GM12878 (cell line): ENCODE data around the gene PIGN. TPM values are rescaled to one million over a fixed set of nuclear protein-coding genes. Genes with fewer than 3 reads are reported as not detected.

Experiments used
- ATAC-seq: fragments of 200-7000 bp; cut with Tn5 transposase; 3 replicates; pipeline ENCODE4 v1.9.1; 2020; ENCODE audit warnings: mild to moderate bottlenecking, moderate library complexity
- BruUV-seq: library from RNA; stranded (reverse); fragments of 400-500 nt; replicated peaks from 2 replicates; lab custom pipeline; 2021; lab: Mats Ljungman, UMichigan
- CTCF ChIA-PET: fragments of 300-600 bp; sonication (Branson Sonifier 250); formaldehyde crosslinking; extraction: SDS; loops from one replicate; lab custom pipeline; 2021; ENCODE audit warnings: inconsistent platforms; lab: Yijun Ruan, JAX
- POLR2A ChIA-PET: fragments of 350-600 bp; formaldehyde crosslinking; extraction: SDS; loops from one replicate; lab custom pipeline; 2021; ENCODE audit warnings: inconsistent platforms; lab: Charles Lee
- RAD21 ChIA-PET: fragments of 300-600 bp; sonication (Branson Sonifier 250); formaldehyde crosslinking; loops from one replicate; lab custom pipeline; 2023; ENCODE audit warnings: antibody characterized with exemption; ENCODE audit not compliant: unreplicated experiment; lab: Charles Lee
- SMC1A ChIA-PET: fragments of 300-600 bp; sonication (Branson Sonifier 250); formaldehyde crosslinking; loops from one replicate; lab custom pipeline; 2023; ENCODE audit not compliant: unreplicated experiment, uncharacterized antibody; lab: Charles Lee
- DNase-seq: peaks from one replicate; pipeline ENCODE4 v3.0.0-alpha.2; 2011; ENCODE audit warnings: low read depth, low spot score
- FAIRE-seq: peaks from 3 replicates; lab custom pipeline; 2011; peaks lifted over from hg19 to GRCh38; lab: Jason Lieb, UNC
- H2AFZ ChIP-seq: 2 replicates; pipeline ENCODE4 v1.6.0; 2011; ENCODE audit warnings: low read depth, low read length, control low read depth; ENCODE audit not compliant: control insufficient read depth
- H3K27ac ChIP-seq: 2 replicates; pipeline ENCODE4 v1.5.1; 2011; ENCODE audit warnings: control low read depth; ENCODE audit not compliant: control insufficient read depth, insufficient read depth
- H3K27me3 ChIP-seq, 2 experiments: replicated peaks in 1 of 2; 2 replicates each; pipeline versions ENCODE4 v1.6.0 to v1.6.1; 2011; ENCODE audit warnings: low read length in 1 of 2; ENCODE audit not compliant: control insufficient read depth in 2 of 2, insufficient read depth in 2 of 2
- H3K36me3 ChIP-seq, 2 experiments: 2 replicates each; pipeline ENCODE4 v1.5.1; 2011; ENCODE audit warnings: low read length in 1 of 2; ENCODE audit not compliant: control insufficient read depth in 2 of 2, insufficient read depth in 2 of 2
- H3K4me1 ChIP-seq: 2 replicates; pipeline ENCODE4 v1.6.1; 2011; ENCODE audit warnings: mild to moderate bottlenecking, low read length, moderate library complexity, mixed read lengths; ENCODE audit not compliant: control insufficient read depth, insufficient read depth
- H3K4me2 ChIP-seq: 2 replicates; pipeline ENCODE4 v1.6.0; 2011; ENCODE audit warnings: control low read depth; ENCODE audit not compliant: control insufficient read depth, insufficient read depth
- H3K4me3 ChIP-seq: fragments of 200-600 bp; sonication (generic); 2 replicates; pipeline ENCODE4 v1.5.1; 2016
- H3K79me2 ChIP-seq: 2 replicates; pipeline ENCODE4 v1.6.0; 2011; ENCODE audit warnings: low read length; ENCODE audit not compliant: control insufficient read depth, insufficient read depth
- H3K9ac ChIP-seq: 2 replicates; pipeline ENCODE4 v1.8.0; 2011; ENCODE audit warnings: low read length, control low read depth, mixed read lengths; ENCODE audit not compliant: control insufficient read depth, insufficient read depth
- H3K9me3 ChIP-seq: replicated peaks from 3 replicates; pipeline ENCODE4 v1.5.1; 2011; ENCODE audit warnings: mild to moderate bottlenecking, low read length; ENCODE audit not compliant: control insufficient read depth, insufficient read depth
- H4K20me1 ChIP-seq: 2 replicates; pipeline ENCODE4 v1.6.0; 2011; ENCODE audit not compliant: control insufficient read depth, insufficient read depth
- CBX3 ChIP-seq: fragments of 200-600 bp; sonication (generic); IDR thresholded peaks from 2 replicates; pipeline ENCODE4 v1.6.1; 2016; ENCODE audit warnings: low read depth, borderline replicate concordance
- CHD2 ChIP-seq: IDR thresholded peaks from 2 replicates; pipeline ENCODE4 v1.6.1; 2011; ENCODE audit warnings: low read depth, low read length, improper control_type of control experiment, borderline replicate concordance
- HCFC1 ChIP-seq: fragments of 150-350 bp; IDR thresholded peaks from 2 replicates; pipeline ENCODE4 v1.6.1; 2014; ENCODE audit warnings: low read length
- IKZF2 ChIP-seq, 2 experiments: fragments of 450-650 bp; IDR thresholded peaks; 2 replicates each; pipeline ENCODE4 v1.6.1; 2017; ENCODE audit warnings: mild to moderate bottlenecking in 2 of 2, moderate library complexity in 2 of 2
- KDM1A ChIP-seq: fragments of 200-600 bp; sonication (generic); IDR thresholded peaks from 2 replicates; pipeline ENCODE4 v1.6.1; 2016; ENCODE audit warnings: borderline replicate concordance
- NFYA ChIP-seq: IDR thresholded peaks from 2 replicates; pipeline ENCODE4 v1.6.1; 2011; ENCODE audit warnings: low read depth, mild to moderate bottlenecking, low read length, improper control_type of control experiment, borderline replicate concordance
- PAX5 ChIP-seq: IDR thresholded peaks from 2 replicates; pipeline ENCODE4 v1.6.1; 2011; ENCODE audit warnings: low read depth, low read length, borderline replicate concordance
- POLR2AphosphoS5 ChIP-seq: IDR thresholded peaks from 2 replicates; pipeline ENCODE4 v1.6.1; 2011; ENCODE audit warnings: mild to moderate bottlenecking, low read length, inconsistent platforms
- RFX5 ChIP-seq: IDR thresholded peaks from 2 replicates; pipeline ENCODE4 v1.6.1; 2011; ENCODE audit warnings: low read depth, low read length, improper control_type of control experiment
- SUPT20H ChIP-seq: IDR thresholded peaks from 2 replicates; pipeline ENCODE4 v1.6.1; 2011; ENCODE audit warnings: low read depth, mild to moderate bottlenecking, low read length, moderate library complexity, borderline replicate concordance; ENCODE audit not compliant: control insufficient read depth
- TAF1 ChIP-seq: IDR thresholded peaks from 2 replicates; pipeline ENCODE4 v1.6.1; 2011; ENCODE audit warnings: mild to moderate bottlenecking, low read depth, low read length, borderline replicate concordance
- ZBED1 ChIP-seq: IDR thresholded peaks from 2 replicates; pipeline ENCODE4 v1.6.1; 2016; ENCODE audit warnings: borderline replicate concordance
- ZNF274 ChIP-seq: IDR thresholded peaks from one replicate; pipeline ENCODE4 v1.8.0; 2011; ENCODE audit not compliant: insufficient read length, insufficient read depth
- WGBS: methylation state at CpG from one replicate; pipeline ENCODE4 v1.1.6; 2016; ENCODE audit warnings: low lambda C conversion rate; ENCODE audit not compliant: insufficient replicate concordance, insufficient coverage; ENCODE audit errors: missing lambda C conversion rate; 5-methylcytosine and 5-hydroxymethylcytosine counted together
- in situ Hi-C: fragments of 300-500 bp; cut with MboI; formaldehyde crosslinking; loops from 9 replicates; pipeline ENCODE4 v1.14.3; 2018; ENCODE audit warnings: mixed read lengths
- intact Hi-C: fragments of 100-400 bp; cut with micrococcal nuclease; formaldehyde crosslinking; loops from one replicate; pipeline ENCODE4 v1.14.2; 2022; ENCODE audit not compliant: unreplicated experiment
- polyA plus RNA-seq, 11 experiments: library from polyadenylated mRNA; depleted of rRNA in 4 of 11; unstranded in 6 of 11; stranded (reverse) in 5 of 11; fragments of >200 nt; fragmentation: Nextera tagmentation in 4 of 11; fragmentation: Illumina TruSeq in 1 of 11; extraction: Ambion mirVana in 4 of 11; extraction: Trizol in 1 of 11; gene quantifications; 1 replicate in 1 of 11; 2 replicates in 10 of 11; pipeline versions ENCODE4 v1.2.1 to v1.2.3, GENCODE V29; 2011 to 2016; ENCODE audit warnings: inconsistent platforms in 2 of 11, missing spikeins in 2 of 11, low read depth in 1 of 11
- total RNA-seq, 4 experiments: library from RNA; depleted of rRNA in 3 of 4; stranded (reverse); fragments of >200 nt in 3 of 4; fragmentation: Illumina TruSeq in 1 of 4; extraction: Trizol in 1 of 4; gene quantifications; 2 replicates each; pipeline versions ENCODE4 v1.2.1 to v1.2.3, GENCODE V29; 2013 to 2021
- TF ChIP-seq, protein P1 (sequence below): fragments of 450-650 bp; IDR thresholded peaks from 2 replicates; pipeline ENCODE4 v1.6.1; 2017; ENCODE audit warnings: mild to moderate bottlenecking, moderate library complexity
- TF ChIP-seq, protein P2 (sequence below): fragments of 150-350 bp; IDR thresholded peaks from 2 replicates; pipeline ENCODE4 v1.6.1; 2016; ENCODE audit warnings: low read depth, low read length
- TF ChIP-seq, protein P3 (sequence below): IDR thresholded peaks from 2 replicates; pipeline ENCODE4 v1.6.1; 2012; ENCODE audit warnings: mild to moderate bottlenecking, low read depth, low read length

The PIGN gene
- total and polyA plus RNA-seq, 10 of the 15 experiments (the other 5 are each of a cell fraction or from before 2014, with no cell fraction given): 6.9 to 25.4 (median 18.7) TPM

DNA sequence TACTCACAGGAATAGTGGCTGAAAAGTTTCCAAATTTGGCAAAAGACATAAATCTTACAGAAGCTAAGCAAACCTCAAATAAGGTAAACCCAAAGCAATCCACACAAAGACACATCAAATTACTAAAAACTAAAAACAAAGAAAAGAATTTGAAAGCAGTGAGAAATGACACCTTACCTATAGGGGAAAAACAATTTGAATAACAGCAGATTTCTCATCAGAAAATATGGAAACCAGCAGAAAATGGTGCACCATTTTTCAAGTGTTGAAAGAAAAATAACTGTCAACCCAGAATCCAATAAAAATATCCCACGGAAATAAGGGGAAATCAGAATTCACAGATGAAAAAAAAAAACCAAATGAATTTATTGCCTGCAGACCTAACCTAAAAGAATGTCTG, 138.6 kb downstream of the PIGN start:
- no peaks in the 10 kb centered on the region for H4K20me1 ChIP-seq
- CTCF ChIA-PET: no interaction called here
- no peak overlapping the region for H3K4me3 ChIP-seq
- H3K4me1 ChIP-seq: no peaks in the 10 kb centered on the region
- BruUV-seq: no TSS peak
- no peaks in the 10 kb centered on the region for H3K79me2 ChIP-seq
- 94% methylated on average over 1 of the region's 1 CpG for WGBS
- TF ChIP-seq POLR2AphosphoS5 (no peak), NFYA (no peak), ZNF274 (no peak), RFX5 (no peak), CBX3 (no peak), TAF1 (no peak), ZBED1 (no peak), CHD2 (no peak), KDM1A (no peak), SUPT20H (no peak), PAX5 (no peak), IKZF2 (IDR thresholded peaks at IDR 0.05) (no peak), HCFC1 (no peak)
- TF ChIP-seq, protein P1, sequence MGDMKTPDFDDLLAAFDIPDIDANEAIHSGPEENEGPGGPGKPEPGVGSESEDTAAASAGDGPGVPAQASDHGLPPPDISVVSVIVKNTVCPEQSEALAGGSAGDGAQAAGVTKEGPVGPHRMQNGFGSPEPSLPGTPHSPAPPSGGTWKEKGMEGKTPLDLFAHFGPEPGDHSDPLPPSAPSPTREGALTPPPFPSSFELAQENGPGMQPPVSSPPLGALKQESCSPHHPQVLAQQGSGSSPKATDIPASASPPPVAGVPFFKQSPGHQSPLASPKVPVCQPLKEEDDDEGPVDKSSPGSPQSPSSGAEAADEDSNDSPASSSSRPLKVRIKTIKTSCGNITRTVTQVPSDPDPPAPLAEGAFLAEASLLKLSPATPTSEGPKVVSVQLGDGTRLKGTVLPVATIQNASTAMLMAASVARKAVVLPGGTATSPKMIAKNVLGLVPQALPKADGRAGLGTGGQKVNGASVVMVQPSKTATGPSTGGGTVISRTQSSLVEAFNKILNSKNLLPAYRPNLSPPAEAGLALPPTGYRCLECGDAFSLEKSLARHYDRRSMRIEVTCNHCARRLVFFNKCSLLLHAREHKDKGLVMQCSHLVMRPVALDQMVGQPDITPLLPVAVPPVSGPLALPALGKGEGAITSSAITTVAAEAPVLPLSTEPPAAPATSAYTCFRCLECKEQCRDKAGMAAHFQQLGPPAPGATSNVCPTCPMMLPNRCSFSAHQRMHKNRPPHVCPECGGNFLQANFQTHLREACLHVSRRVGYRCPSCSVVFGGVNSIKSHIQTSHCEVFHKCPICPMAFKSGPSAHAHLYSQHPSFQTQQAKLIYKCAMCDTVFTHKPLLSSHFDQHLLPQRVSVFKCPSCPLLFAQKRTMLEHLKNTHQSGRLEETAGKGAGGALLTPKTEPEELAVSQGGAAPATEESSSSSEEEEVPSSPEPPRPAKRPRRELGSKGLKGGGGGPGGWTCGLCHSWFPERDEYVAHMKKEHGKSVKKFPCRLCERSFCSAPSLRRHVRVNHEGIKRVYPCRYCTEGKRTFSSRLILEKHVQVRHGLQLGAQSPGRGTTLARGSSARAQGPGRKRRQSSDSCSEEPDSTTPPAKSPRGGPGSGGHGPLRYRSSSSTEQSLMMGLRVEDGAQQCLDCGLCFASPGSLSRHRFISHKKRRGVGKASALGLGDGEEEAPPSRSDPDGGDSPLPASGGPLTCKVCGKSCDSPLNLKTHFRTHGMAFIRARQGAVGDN: no peak
- TF ChIP-seq, protein P2, sequence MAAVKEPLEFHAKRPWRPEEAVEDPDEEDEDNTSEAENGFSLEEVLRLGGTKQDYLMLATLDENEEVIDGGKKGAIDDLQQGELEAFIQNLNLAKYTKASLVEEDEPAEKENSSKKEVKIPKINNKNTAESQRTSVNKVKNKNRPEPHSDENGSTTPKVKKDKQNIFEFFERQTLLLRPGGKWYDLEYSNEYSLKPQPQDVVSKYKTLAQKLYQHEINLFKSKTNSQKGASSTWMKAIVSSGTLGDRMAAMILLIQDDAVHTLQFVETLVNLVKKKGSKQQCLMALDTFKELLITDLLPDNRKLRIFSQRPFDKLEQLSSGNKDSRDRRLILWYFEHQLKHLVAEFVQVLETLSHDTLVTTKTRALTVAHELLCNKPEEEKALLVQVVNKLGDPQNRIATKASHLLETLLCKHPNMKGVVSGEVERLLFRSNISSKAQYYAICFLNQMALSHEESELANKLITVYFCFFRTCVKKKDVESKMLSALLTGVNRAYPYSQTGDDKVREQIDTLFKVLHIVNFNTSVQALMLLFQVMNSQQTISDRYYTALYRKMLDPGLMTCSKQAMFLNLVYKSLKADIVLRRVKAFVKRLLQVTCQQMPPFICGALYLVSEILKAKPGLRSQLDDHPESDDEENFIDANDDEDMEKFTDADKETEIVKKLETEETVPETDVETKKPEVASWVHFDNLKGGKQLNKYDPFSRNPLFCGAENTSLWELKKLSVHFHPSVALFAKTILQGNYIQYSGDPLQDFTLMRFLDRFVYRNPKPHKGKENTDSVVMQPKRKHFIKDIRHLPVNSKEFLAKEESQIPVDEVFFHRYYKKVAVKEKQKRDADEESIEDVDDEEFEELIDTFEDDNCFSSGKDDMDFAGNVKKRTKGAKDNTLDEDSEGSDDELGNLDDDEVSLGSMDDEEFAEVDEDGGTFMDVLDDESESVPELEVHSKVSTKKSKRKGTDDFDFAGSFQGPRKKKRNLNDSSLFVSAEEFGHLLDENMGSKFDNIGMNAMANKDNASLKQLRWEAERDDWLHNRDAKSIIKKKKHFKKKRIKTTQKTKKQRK: no peak
- TF ChIP-seq, protein P3, sequence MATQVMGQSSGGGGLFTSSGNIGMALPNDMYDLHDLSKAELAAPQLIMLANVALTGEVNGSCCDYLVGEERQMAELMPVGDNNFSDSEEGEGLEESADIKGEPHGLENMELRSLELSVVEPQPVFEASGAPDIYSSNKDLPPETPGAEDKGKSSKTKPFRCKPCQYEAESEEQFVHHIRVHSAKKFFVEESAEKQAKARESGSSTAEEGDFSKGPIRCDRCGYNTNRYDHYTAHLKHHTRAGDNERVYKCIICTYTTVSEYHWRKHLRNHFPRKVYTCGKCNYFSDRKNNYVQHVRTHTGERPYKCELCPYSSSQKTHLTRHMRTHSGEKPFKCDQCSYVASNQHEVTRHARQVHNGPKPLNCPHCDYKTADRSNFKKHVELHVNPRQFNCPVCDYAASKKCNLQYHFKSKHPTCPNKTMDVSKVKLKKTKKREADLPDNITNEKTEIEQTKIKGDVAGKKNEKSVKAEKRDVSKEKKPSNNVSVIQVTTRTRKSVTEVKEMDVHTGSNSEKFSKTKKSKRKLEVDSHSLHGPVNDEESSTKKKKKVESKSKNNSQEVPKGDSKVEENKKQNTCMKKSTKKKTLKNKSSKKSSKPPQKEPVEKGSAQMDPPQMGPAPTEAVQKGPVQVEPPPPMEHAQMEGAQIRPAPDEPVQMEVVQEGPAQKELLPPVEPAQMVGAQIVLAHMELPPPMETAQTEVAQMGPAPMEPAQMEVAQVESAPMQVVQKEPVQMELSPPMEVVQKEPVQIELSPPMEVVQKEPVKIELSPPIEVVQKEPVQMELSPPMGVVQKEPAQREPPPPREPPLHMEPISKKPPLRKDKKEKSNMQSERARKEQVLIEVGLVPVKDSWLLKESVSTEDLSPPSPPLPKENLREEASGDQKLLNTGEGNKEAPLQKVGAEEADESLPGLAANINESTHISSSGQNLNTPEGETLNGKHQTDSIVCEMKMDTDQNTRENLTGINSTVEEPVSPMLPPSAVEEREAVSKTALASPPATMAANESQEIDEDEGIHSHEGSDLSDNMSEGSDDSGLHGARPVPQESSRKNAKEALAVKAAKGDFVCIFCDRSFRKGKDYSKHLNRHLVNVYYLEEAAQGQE: no peak
- in situ Hi-C loops: no loop called here
- H3K36me3 ChIP-seq: no peaks in the 10 kb centered on the region
- DNase-seq (no peak), FAIRE-seq (no peak), ATAC-seq (no peak)
- no peaks in the 10 kb centered on the region for H3K27me3 ChIP-seq
- no peak overlapping the region for H3K27ac ChIP-seq
- H3K9me3 ChIP-seq: no peaks in the 10 kb centered on the region
- POLR2A ChIA-PET: no interaction called here
- RAD21 ChIA-PET: no interaction called here
- intact Hi-C loops: no loop called here
- SMC1A ChIA-PET: no interaction called here
- H3K9ac ChIP-seq: no peak overlapping the region
- H3K4me2 ChIP-seq: no peak overlapping the region
- no peak overlapping the region for H2AFZ ChIP-seq
